B cell (primary cell): ENCODE results near the gene MON1B. TPM values are rescaled to one million over a fixed set of nuclear protein-coding genes. Genes with fewer than 3 reads are reported as not detected.

Experiments
- ATAC-seq: fragments of 200-7000 bp; cut with Tn5 transposase; one replicate; pipeline ENCODE4 v1.10.0; 2021; ENCODE audit warnings: low read depth, mild to moderate bottlenecking, moderate number of reproducible peaks, moderate library complexity
- CTCF ChIA-PET: fragments of 350-600 bp; sonication (Branson Sonifier 250); formaldehyde crosslinking; loops from one replicate; lab custom pipeline; 2021; ENCODE audit warnings: antibody characterized with exemption, inconsistent platforms; lab: Charles Lee
- POLR2A ChIA-PET: fragments of 350-600 bp; sonication (Branson Sonifier 250); formaldehyde crosslinking; loops from one replicate; lab custom pipeline; 2021; ENCODE audit warnings: antibody characterized with exemption; lab: Charles Lee
- DNase-seq: peaks from one replicate; pipeline ENCODE4 v3.0.0; 2013
- H2AFZ ChIP-seq: 2 replicates; pipeline ENCODE4 v1.6.1; 2012; ENCODE audit warnings: mild to moderate bottlenecking, low read depth, low read length; ENCODE audit not compliant: insufficient read depth, poor library complexity, severe bottlenecking
- H3K27ac ChIP-seq, 2 donors: 1 replicate in 1 of 2; 2 replicates in 1 of 2; pipeline ENCODE4 v1.5.1; 2012 to 2013; ENCODE audit warnings: low read length in 2 of 2, mild to moderate bottlenecking in 2 of 2, moderate library complexity in 1 of 2
- H3K27me3 ChIP-seq, 4 experiments: fragments of 200-600 bp in 1 of 4; sonication (generic) in 1 of 4; replicated peaks in 1 of 4; 1 replicate in 2 of 4; 2 replicates in 2 of 4; pipeline versions ENCODE4 v1.6.1 to v1.7.0; 2013 to 2016; ENCODE audit warnings: low read length in 3 of 4, mild to moderate bottlenecking in 2 of 4, mixed read lengths in 1 of 4, moderate library complexity in 1 of 4; ENCODE audit not compliant: insufficient read depth in 4 of 4, control insufficient read depth in 3 of 4; ENCODE audit errors: control extremely low read depth in 1 of 4
- H3K36me3 ChIP-seq, 2 experiments: replicated peaks in 1 of 2; 1 replicate in 1 of 2; 2 replicates in 1 of 2; pipeline versions ENCODE4 v1.6.1 to v1.7.1; 2013; ENCODE audit warnings: low read length in 1 of 2; ENCODE audit not compliant: insufficient read depth in 2 of 2, control insufficient read depth in 1 of 2; ENCODE audit errors: control extremely low read depth in 1 of 2, extremely low read depth in 1 of 2
- H3K4me1 ChIP-seq, 2 donors: fragments of 200-600 bp in 1 of 2; sonication (generic) in 1 of 2; 1 replicate in 1 of 2; 2 replicates in 1 of 2; pipeline versions ENCODE4 v1.5.1 to v1.6.1; 2013 to 2017; ENCODE audit warnings: low read length in 2 of 2; ENCODE audit not compliant: control insufficient read depth in 2 of 2, insufficient read depth in 2 of 2
- H3K4me2 ChIP-seq: replicated peaks from 2 replicates; pipeline ENCODE3; 2012; ENCODE audit warnings: mild to moderate bottlenecking, low read depth, low read length; ENCODE audit not compliant: poor library complexity, severe bottlenecking
- H3K4me3 ChIP-seq, 5 experiments: fragments of 200-600 bp in 1 of 5; sonication (generic) in 1 of 5; 1 replicate in 3 of 5; 2 replicates in 2 of 5; pipeline versions ENCODE4 v1.5.1 to v1.7.0; 2011 to 2016; ENCODE audit warnings: low read length in 4 of 5, mild to moderate bottlenecking in 4 of 5, low read depth in 2 of 5, control low read depth in 1 of 5, moderate library complexity in 1 of 5; ENCODE audit not compliant: insufficient read depth in 1 of 5; ENCODE audit errors: control extremely low read depth in 1 of 5, extremely low read depth in 1 of 5
- H3K79me2 ChIP-seq: fragments of 200-600 bp; sonication (generic); one replicate; pipeline ENCODE4 v1.6.0; 2016; ENCODE audit warnings: low read length; ENCODE audit not compliant: control insufficient read depth, insufficient read depth
- H3K9ac ChIP-seq: fragments of 200-600 bp; sonication (generic); 2 replicates; pipeline ENCODE4 v1.6.1; 2017; ENCODE audit warnings: mild to moderate bottlenecking, low read length, moderate library complexity
- H3K9me3 ChIP-seq, 3 donors: one replicate each; pipeline versions ENCODE4 v1.6.1 to v1.7.1; 2013; ENCODE audit warnings: low read length in 2 of 3; ENCODE audit not compliant: control insufficient read depth in 2 of 3, insufficient read depth in 1 of 3; ENCODE audit errors: control extremely low read depth in 1 of 3
- H4K20me1 ChIP-seq: 2 replicates; pipeline ENCODE4 v1.6.0; 2012; ENCODE audit warnings: mild to moderate bottlenecking, low read length; ENCODE audit not compliant: insufficient read depth, control insufficient read depth, poor library complexity, severe bottlenecking
- H3K27ac Mint-ChIP-seq: one replicate; pipeline ENCODE4 v1.8.0; 2021; ENCODE audit warnings: mixed read lengths
- H3K27me3 Mint-ChIP-seq: one replicate; pipeline ENCODE4 v1.8.0; 2021; ENCODE audit warnings: mixed read lengths
- H3K4me1 Mint-ChIP-seq: one replicate; pipeline ENCODE4 v1.8.0; 2021; ENCODE audit warnings: mixed read lengths
- H3K4me3 Mint-ChIP-seq: one replicate; pipeline ENCODE4 v1.8.0; 2021; ENCODE audit warnings: mixed read lengths
- H3K9me3 Mint-ChIP-seq: one replicate; pipeline ENCODE4 v1.8.0; 2022; ENCODE audit warnings: mixed read lengths; ENCODE audit not compliant: insufficient read depth
- CTCF ChIP-seq: fragments of 200-600 bp; IDR thresholded peaks from one replicate; pipeline ENCODE4 v1.8.0; 2022; ENCODE audit warnings: antibody characterized with exemption, mild to moderate bottlenecking
- EZH2 ChIP-seq: IDR thresholded peaks from 2 replicates; pipeline ENCODE4 v1.6.1; 2012; ENCODE audit warnings: borderline replicate concordance, low read depth, mild to moderate bottlenecking, moderate library complexity, low read length; ENCODE audit not compliant: insufficient read depth, poor library complexity, severe bottlenecking
- WGBS: methylation state at CpG from one replicate; pipeline ENCODE4 v1.1.5; 2013; ENCODE audit warnings: missing lambda C conversion rate; ENCODE audit not compliant: insufficient coverage; 5-methylcytosine and 5-hydroxymethylcytosine counted together
- intact Hi-C: fragments of 100-400 bp; cut with micrococcal nuclease; formaldehyde crosslinking; loops from one replicate; pipeline ENCODE4 v1.10.0; 2022
- polyA plus RNA-seq: library from polyadenylated mRNA; depleted of rRNA; stranded (reverse); fragments of >200 nt; gene quantifications from 2 replicates; pipeline ENCODE4 v1.2.3, GENCODE V29; 2012
- total RNA-seq, 2 donors: library from RNA; stranded (reverse); fragments of 120-200 nt in 1 of 2; gene quantifications; 1 replicate in 1 of 2; 2 replicates in 1 of 2; pipeline versions ENCODE4 v1.2.3 to v1.2.4, GENCODE V29; 2013 to 2022

Gene MON1B
- total and polyA plus RNA-seq, 2 donors (not counting 1 experiment from before 2014, with no cell fraction given), result 35.0 to 79.1 TPM

GRCh38 chr16:77166726-77167125, 24.3 kb upstream of the MON1B start:
- TF ChIP-seq EZH2 (no peak), CTCF (no peak)
- H3K27me3 ChIP-seq, result peaks cover 0 to 17% (median 10%) of the 10 kb centered on the region in 4 experiments
- H3K4me3 ChIP-seq, result no peak overlapping the region
- no peaks in the 10 kb centered on the region for H3K4me1 ChIP-seq
- H3K9me3 ChIP-seq, result peaks cover 0 to 4% (median 0%) of the 10 kb centered on the region in 3 donors
- DNase-seq (no peak), ATAC-seq (no peak)
- intact Hi-C loops, result no loop called here
- H3K4me3 Mint-ChIP-seq, result no peak overlapping the region
- no peak overlapping the region for H3K9ac ChIP-seq
- no peak overlapping the region for H3K4me2 ChIP-seq
- H3K9me3 Mint-ChIP-seq, result no peaks in the 10 kb centered on the region
- H2AFZ ChIP-seq, result no peak overlapping the region
- CTCF ChIA-PET, result no interaction called here
- H3K4me1 Mint-ChIP-seq, result no peaks in the 10 kb centered on the region
- H3K36me3 ChIP-seq, result no peaks in the 10 kb centered on the region
- POLR2A ChIA-PET, result no interaction called here
- no peak overlapping the region for H3K27ac ChIP-seq
- H4K20me1 ChIP-seq, result no peaks in the 10 kb centered on the region
- H3K27ac Mint-ChIP-seq, result no peak overlapping the region
- peaks cover 36% of the 10 kb centered on the region for H3K27me3 Mint-ChIP-seq
- 100% methylated on average over 1 of the region's 2 CpGs for whole genome bisulfite sequencing
- no peaks in the 10 kb centered on the region for H3K79me2 ChIP-seq

GRCh38 chr16:77168901-77169300, 22.1 kb upstream of the MON1B start:
- Histone ChIP-seq H3K9ac (no peak overlapping the region), H3K27me3 (peaks cover 0 to 17% (median 12%) of the 10 kb centered on the region in 4 experiments), H3K4me2 (no peak overlapping the region), H3K4me1 (no peaks in the 10 kb centered on the region), H3K36me3 (no peaks in the 10 kb centered on the region), H3K79me2 (no peaks in the 10 kb centered on the region), H2AFZ (no peak overlapping the region), H3K27ac (no peak overlapping the region), H3K9me3 (peaks cover 0 to 4% (median 0%) of the 10 kb centered on the region in 3 donors), H4K20me1 (no peaks in the 10 kb centered on the region), H3K4me3 (no peak overlapping the region)
- intact Hi-C loops, result no loop called here
- peaks cover 38% of the 10 kb centered on the region for H3K27me3 Mint-ChIP-seq
- no peak overlapping the region for H3K4me3 Mint-ChIP-seq
- H3K27ac Mint-ChIP-seq, result no peak overlapping the region
- CTCF ChIA-PET, result interaction anchor here (0.8 to 5.4 kb wide), 3 partner anchors 12 to 1970 kb away, joined by 3 to 48 read pairs (median 19); no protein-coding TSS in a partner anchor
- TF ChIP-seq CTCF (no peak), EZH2 (no peak)
- POLR2A ChIA-PET, result no interaction called here
- DNase-seq (no peak), ATAC-seq (no peak)
- H3K9me3 Mint-ChIP-seq, result no peaks in the 10 kb centered on the region
- 71% methylated on average over 1 of the region's 4 CpGs for WGBS
- no peaks in the 10 kb centered on the region for H3K4me1 Mint-ChIP-seq
